ENCODE measurements around the gene EFNA5.

Gene EFNA5

DNA sequence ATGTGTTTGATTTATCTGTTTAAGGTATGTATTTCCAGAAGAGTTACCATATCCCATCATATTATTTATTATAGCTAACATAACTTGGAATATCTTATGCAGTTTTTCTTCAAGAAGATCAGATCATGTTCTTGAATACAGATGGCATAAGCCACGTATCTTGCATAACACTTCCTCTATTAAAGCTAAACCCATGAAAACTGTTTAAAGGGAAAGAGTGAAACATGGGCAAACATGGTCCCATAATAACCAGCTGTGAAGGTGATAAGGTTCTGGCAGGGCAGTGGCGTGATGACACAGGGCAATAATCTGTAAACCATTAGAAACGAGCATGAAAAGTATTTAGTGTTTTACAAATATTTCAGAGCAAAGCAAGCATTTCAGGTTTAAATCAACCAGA lies 34.2 kb downstream of the EFNA5 start:
- DNase-seq, result no peak

- no peak for DNase-seq
Measured at GRCh38 chr5:107636068-107636467, 34.7 kb downstream of the EFNA5 start.

DNA sequence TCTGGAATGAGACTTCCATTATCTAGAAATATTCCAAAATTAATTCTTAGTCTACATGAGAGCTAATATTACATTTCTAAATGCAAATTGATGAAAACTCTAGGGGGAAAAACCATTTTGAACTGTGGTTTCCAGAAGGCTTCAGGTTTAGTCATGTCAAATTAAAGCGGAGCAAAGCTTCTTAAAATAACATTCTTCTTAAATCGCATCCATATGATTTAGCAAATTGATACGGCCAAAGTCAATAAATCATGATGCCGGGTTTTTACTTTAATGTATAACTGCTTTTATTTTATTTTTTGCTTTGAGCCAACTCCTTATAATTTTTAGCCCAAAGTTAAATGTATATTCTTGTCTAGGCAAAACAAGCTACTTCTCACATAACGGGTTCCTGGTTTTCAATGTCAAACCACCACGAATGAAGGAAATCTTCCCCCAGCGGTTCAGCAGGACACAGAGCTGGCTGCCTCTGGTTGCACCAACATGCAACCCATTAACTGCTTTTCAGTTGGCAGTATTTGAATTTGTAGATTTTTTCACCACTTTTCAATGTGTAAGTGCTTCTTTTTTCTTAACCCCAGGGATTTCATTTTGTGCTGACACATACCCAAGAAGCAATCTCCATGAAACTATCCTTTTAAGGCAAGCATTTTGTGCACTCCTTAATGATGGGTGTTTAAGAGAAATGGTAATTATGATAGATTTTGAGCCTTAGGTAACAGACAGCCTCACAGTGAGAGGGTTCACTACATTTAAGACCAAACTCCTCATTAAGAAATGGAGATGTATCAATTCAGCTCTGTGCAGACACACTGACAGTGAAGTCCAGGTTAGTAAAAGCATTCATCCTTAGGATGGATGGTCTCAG lies 35.5 kb downstream of the EFNA5 start:
- DNase-seq, result no peak

DNA sequence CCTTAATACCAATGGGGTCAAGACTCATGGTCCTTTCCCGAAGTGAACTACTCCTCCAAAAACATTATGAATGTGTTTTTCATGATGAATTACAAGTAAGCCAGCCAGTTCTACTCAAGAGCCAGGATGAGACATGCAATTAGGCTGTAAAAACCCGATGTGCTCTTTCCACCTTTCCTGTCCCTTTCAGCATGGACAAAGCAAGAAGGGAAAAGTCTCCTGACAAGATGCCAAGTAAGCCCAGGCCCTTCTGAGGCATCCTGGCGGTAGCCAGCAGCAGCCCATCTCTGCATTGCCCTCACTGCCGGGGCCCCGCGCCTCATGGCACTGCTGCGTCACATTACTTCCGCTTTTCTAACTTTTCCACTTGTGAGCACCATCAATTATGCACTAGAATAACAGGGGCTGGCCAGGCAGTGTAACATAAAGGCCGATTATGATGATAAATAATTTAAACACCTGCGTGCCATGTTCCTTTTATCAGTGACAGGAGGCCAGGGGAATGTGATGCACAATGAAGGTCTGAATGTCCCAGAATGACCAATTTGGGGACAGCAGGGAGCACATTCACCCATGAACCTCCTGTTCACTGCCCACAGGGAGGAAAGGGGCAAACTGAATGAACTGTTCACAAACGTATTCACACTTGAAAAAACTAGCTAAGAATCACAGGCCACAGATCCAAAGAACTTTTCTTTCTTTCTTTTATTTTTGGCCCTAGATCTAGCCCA lies 37.4 kb downstream of the EFNA5 start:
- DNase-seq, result no peak

GRCh38 chr5:107631805-107632362 lies 38.9 kb downstream of the EFNA5 start:
- no peak for DNase-seq

GRCh38 chr5:107630184-107630583 lies 40.6 kb downstream of the EFNA5 start:
- DNase-seq, result no peak

- no peak for DNase-seq
Measured at GRCh38 chr5:107624235-107624634, 46.5 kb downstream of the EFNA5 start.

GRCh38 chr5:107621089-107621488 lies 49.6 kb downstream of the EFNA5 start:
- no peak for DNase-seq

- DNase-seq, result no peak
Measured at GRCh38 chr5:107619781-107620180, 51.0 kb downstream of the EFNA5 start.

DNA sequence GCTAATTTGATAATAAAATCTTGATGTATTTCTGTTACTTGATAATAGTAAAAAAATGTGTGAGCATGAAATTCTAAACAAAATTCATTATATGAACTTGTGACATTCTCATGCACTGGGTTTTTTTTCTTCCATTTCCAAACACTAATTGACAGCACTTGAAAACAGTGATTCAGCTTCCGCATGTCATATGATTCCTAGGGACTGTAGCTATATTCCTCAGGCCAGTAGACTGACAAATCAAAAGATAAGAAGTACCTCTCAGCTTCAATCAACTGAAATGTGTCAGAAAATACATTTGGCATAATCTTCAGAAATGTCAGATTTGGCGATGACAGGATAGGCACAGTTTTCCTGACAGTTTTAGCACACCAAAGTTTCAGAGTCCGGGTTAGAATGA lies 52.5 kb downstream of the EFNA5 start:
- no peak for DNase-seq

- DNase-seq, result no peak
Measured at GRCh38 chr5:107617052-107617451, 53.7 kb downstream of the EFNA5 start.

DNA sequence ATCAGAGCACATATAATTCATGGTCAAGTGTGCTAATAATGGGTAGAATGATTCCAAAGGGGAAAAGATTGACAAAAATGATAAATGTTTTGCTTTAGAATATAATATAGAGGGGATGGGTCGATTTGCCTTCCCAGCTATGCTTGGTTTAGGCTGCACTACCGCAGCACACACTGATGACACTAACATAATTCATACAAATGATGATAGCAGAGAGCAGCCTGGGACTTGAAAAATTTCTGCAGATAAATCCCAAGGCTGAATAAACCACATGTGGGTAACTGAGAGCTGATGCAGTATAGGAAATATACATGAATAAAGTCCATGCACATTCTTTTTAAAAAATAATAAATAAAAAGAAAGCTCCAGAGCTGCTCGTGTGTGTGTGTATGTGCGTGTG lies 54.5 kb downstream of the EFNA5 start:
- DNase-seq, result no peak

DNA sequence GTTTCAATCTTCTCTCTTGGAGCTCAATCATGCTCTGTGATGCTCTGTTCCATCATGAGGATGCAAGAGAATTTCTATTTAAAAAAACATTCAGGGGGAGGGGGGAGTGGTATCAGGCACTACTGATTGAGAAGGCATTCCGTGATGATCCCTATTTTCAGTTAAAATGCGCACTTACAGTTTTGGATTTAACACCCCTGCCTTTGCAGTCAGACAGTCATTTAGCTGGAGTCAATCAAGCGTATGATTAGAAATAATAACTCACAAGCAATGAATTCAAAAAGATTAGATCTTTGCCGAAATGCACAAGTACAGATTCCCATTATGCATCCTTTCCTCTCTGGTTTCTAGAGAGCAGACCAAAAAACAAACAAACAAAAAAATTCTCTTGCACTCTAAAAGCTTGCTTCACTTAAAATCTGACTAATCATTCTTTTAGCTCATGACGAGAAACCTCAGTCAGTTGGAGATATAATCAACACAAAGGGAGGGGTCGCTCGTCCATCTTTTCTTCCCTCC lies 55.4 kb downstream of the EFNA5 start:
- DNase-seq, result no peak

DNA sequence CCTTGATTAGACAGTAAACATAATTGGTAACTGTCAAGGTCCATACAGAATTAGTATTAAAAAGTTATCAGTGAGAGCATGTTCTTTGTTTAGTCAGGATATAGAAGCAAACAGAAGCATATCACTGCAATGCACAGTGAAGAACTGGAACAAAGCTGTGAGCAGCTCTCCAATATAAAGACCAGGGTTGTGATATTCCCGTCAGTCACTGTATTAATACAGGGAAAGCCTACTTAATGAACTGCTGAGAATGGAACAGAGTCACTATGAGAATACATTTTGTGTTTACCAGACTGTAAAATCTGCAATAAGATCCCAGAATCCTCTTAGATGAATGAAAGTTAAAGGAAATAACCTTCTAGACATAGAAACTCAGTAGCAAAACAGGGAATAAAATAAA lies 58.2 kb downstream of the EFNA5 start:
- DNase-seq, result no peak

DNA sequence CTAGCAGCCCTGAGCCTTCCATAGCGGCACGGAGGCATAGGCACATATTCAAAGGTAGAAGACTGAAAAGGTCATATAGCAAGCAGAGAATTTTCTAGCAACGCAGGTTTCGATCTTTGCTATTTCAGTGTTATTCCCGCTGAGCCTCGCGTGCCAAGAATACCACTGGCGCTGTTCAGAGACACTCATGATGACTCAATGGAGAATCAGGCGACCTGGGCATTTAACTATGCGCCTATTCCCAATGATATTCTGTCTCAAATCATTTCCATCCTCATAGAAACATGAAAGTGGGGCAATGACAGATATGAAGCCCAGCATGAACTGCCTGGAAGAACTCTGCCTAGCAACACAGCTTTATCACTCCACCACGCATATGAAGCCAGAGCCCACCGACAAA lies 59.9 kb downstream of the EFNA5 start:
- no peak for DNase-seq

GRCh38 chr5:107607671-107608345 lies 62.9 kb downstream of the EFNA5 start:
- no peak for DNase-seq

- DNase-seq, result no peak
Measured at GRCh38 chr5:107607196-107607595, 63.5 kb downstream of the EFNA5 start.

- DNase-seq, result no peak
Measured at GRCh38 chr5:107605596-107606125, 65.1 kb downstream of the EFNA5 start.

GRCh38 chr5:107604990-107605389 lies 65.7 kb downstream of the EFNA5 start:
- DNase-seq, result peak; percentile 34

GRCh38 chr5:107604146-107604910 lies 66.4 kb downstream of the EFNA5 start:
- DNase-seq, result no peak

- no peak for DNase-seq
Measured at GRCh38 chr5:107603349-107603748, 67.4 kb downstream of the EFNA5 start.

- DNase-seq, result peak; percentile 58
Measured at GRCh38 chr5:107602896-107603295, 67.8 kb downstream of the EFNA5 start.

Measured in NCI-H524 treated with DMSO at 0.1 percent for 48 hours (cell line).